Lung microvascular endothelial cell (primary cell): ENCODE data around the gene CD244. TPM values are rescaled to one million over a fixed set of nuclear protein-coding genes. Genes with fewer than 3 reads are reported as not detected.
"Not testable (repeated sequence)": the region's sequence is repeated elsewhere in the genome, so short reads cannot be mapped to it uniquely, and the experiment has no call there.

Experiments used
- DNase-seq, 2 donors: peaks; one replicate each; pipeline versions ENCODE4 v3.0.0 to v3.0.0-alpha.2; 2010; ENCODE audit warnings: low read depth in 2 of 2
- total RNA-seq: library from RNA; depleted of rRNA; stranded (reverse); fragments of >200 nt; gene quantifications from 2 replicates; pipeline ENCODE4 v1.2.1, GENCODE V29; 2014

CD244 gene
- total RNA-seq, 1 donor from 2014 or later, result not detected

GRCh38 chr1:160811147-160811546 lies 51.5 kb downstream of the CD244 start:
- DNase-seq, result no peak

GRCh38 chr1:160810486-160810885 lies 52.2 kb downstream of the CD244 start:
- no peak for DNase-seq

GRCh38 chr1:160808289-160808688 lies 54.4 kb downstream of the CD244 start:
- no peak for DNase-seq

GRCh38 chr1:160807738-160808137 lies 54.9 kb downstream of the CD244 start:
- no peak for DNase-seq

GRCh38 chr1:160807247-160807646 lies 55.4 kb downstream of the CD244 start:
- DNase-seq, result no peak

GRCh38 chr1:160806784-160807183 lies 55.9 kb downstream of the CD244 start:
- DNase-seq, result no peak

GRCh38 chr1:160806109-160806665 lies 56.5 kb downstream of the CD244 start:
- DNase-seq, result no peak

GRCh38 chr1:160801836-160802580 lies 60.7 kb downstream of the CD244 start:
- no peak for DNase-seq

GRCh38 chr1:160800645-160801408 lies 61.9 kb downstream of the CD244 start:
- DNase-seq, result no peak

GRCh38 chr1:160800142-160800541 lies 62.5 kb downstream of the CD244 start:
- no peak for DNase-seq

- DNase-seq, result no peak
Measured at GRCh38 chr1:160799641-160800040, 63.0 kb downstream of the CD244 start.

GRCh38 chr1:160798439-160798838 lies 64.2 kb downstream of the CD244 start:
- DNase-seq, result no peak

- no peak for DNase-seq
Measured at GRCh38 chr1:160797861-160798273, 64.8 kb downstream of the CD244 start.

- DNase-seq, result no peak
Measured at GRCh38 chr1:160797271-160797709, 65.4 kb downstream of the CD244 start.

GRCh38 chr1:160795951-160796383 lies 66.7 kb downstream of the CD244 start, which contains the start of gene LY9:
Gene LY9 (plus strand): TSS chr1:160796174. CDS start chr1:160796188, 14 bp downstream.
- DNase-seq, result no peak

- no peak for DNase-seq
Measured at GRCh38 chr1:160794376-160794775, 68.3 kb downstream of the CD244 start.

GRCh38 chr1:160789702-160790611 lies 72.7 kb downstream of the CD244 start:
- DNase-seq, result no peak

GRCh38 chr1:160789051-160789701 lies 73.5 kb downstream of the CD244 start:
- no peak for DNase-seq

GRCh38 chr1:160782988-160783765 lies 79.5 kb downstream of the CD244 start:
- DNase-seq, result not testable (repeated sequence)
